Endothelial cell of umbilical vein (primary cell): Measurements from ENCODE around the gene SCIN. TPM values are rescaled to one million over a fixed set of nuclear protein-coding genes. Genes with fewer than 3 reads are reported as not detected.

Experiments
- BruUV-seq: library from RNA; stranded (reverse); fragments of 400-500 nt; replicated peaks from 2 replicates; lab custom pipeline; 2021; lab: Mats Ljungman, UMichigan
- CTCF ChIA-PET: fragments of 300-600, 350-600 bp; sonication (Branson Sonifier 250); formaldehyde crosslinking; loops from one replicate; lab custom pipeline; 2021; ENCODE audit warnings: antibody characterized with exemption, inconsistent platforms; lab: Charles Lee
- POLR2A ChIA-PET: fragments of 300-600, 350-600 bp; sonication (Branson Sonifier 250); formaldehyde crosslinking; loops from one replicate; lab custom pipeline; 2021; ENCODE audit warnings: antibody characterized with exemption, inconsistent platforms; lab: Charles Lee
- DNase-seq: peaks from one replicate; pipeline ENCODE4 v3.0.0-alpha.2; 2011; ENCODE audit warnings: low read depth, low spot score
- FAIRE-seq: peaks from 2 replicates; lab custom pipeline; 2011; peaks lifted over from hg19 to GRCh38; lab: Jason Lieb, UNC
- H2AFZ ChIP-seq: 2 replicates; pipeline ENCODE4 v1.6.0; 2012; ENCODE audit warnings: low read depth, low read length, control low read depth, inconsistent platforms
- H3K27ac ChIP-seq: 2 replicates; pipeline ENCODE4 v1.5.1; 2011; ENCODE audit warnings: low read depth, mild to moderate bottlenecking, control low read depth, low read length, moderate library complexity; ENCODE audit not compliant: insufficient read depth
- H3K27me3 ChIP-seq, 2 experiments: 2 replicates each; pipeline versions ENCODE4 v1.6.0 to v1.6.1; 2011; ENCODE audit warnings: low read length in 2 of 2, mixed read lengths in 1 of 2; ENCODE audit not compliant: control insufficient read depth in 2 of 2, insufficient read depth in 2 of 2
- H3K36me3 ChIP-seq, 2 experiments: 2 replicates in 1 of 2; 3 replicates in 1 of 2; pipeline ENCODE4 v1.5.1; 2011; ENCODE audit warnings: low read length in 2 of 2, mild to moderate bottlenecking in 1 of 2, moderate library complexity in 1 of 2; ENCODE audit not compliant: control insufficient read depth in 2 of 2, insufficient read depth in 2 of 2; ENCODE audit errors: extremely low read depth in 1 of 2
- H3K4me1 ChIP-seq: 3 replicates; pipeline ENCODE4 v1.5.1; 2011; ENCODE audit warnings: mild to moderate bottlenecking, low read length; ENCODE audit not compliant: control insufficient read depth, insufficient read depth; ENCODE audit errors: extremely low read depth
- H3K4me2 ChIP-seq: 2 replicates; pipeline ENCODE4 v1.6.1; 2011; ENCODE audit warnings: low read length, control low read depth, mixed read lengths; ENCODE audit not compliant: insufficient read depth
- H3K4me3 ChIP-seq, 3 experiments: fragments of 200-600 bp in 1 of 3; sonication (generic), shearing (Covaris generic) in 1 of 3; replicated peaks in 1 of 3; 2 replicates each; pipeline ENCODE4 v1.5.1; 2011 to 2016; ENCODE audit warnings: control low read depth in 3 of 3, low read length in 3 of 3, mild to moderate bottlenecking in 2 of 3, inconsistent platforms in 1 of 3, low read depth in 1 of 3, moderate library complexity in 1 of 3; ENCODE audit not compliant: insufficient read depth in 1 of 3
- H3K79me2 ChIP-seq: 2 replicates; pipeline ENCODE4 v1.6.0; 2012; ENCODE audit warnings: low read length, inconsistent platforms; ENCODE audit not compliant: control insufficient read depth, insufficient read depth
- H3K9ac ChIP-seq: replicated peaks from 2 replicates; pipeline ENCODE3; 2011; ENCODE audit warnings: low read length, control low read depth; ENCODE audit not compliant: insufficient read depth; ENCODE audit errors: extremely low read depth
- H3K9me1 ChIP-seq: replicated peaks from 3 replicates; pipeline ENCODE4 v1.6.0; 2011; ENCODE audit warnings: mild to moderate bottlenecking, low read length; ENCODE audit not compliant: control insufficient read depth, insufficient read depth; ENCODE audit errors: extremely low read depth
- H3K9me3 ChIP-seq: replicated peaks from 2 replicates; pipeline ENCODE4 v1.5.1; 2012; ENCODE audit warnings: low read length, inconsistent platforms; ENCODE audit not compliant: control insufficient read depth, insufficient read depth
- H4K20me1 ChIP-seq: replicated peaks from 2 replicates; pipeline ENCODE3; 2011; ENCODE audit warnings: mild to moderate bottlenecking, low read length; ENCODE audit not compliant: control insufficient read depth, insufficient read depth; ENCODE audit errors: extremely low read depth
- CTCF ChIP-seq, 2 donors: IDR thresholded peaks; 1 replicate in 1 of 2; 2 replicates in 1 of 2; pipeline ENCODE4 v1.5.1; 2011; ENCODE audit warnings: low read length in 2 of 2, mild to moderate bottlenecking in 2 of 2, moderate library complexity in 2 of 2, control low read depth in 1 of 2, inconsistent platforms in 1 of 2, low read depth in 1 of 2; ENCODE audit not compliant: insufficient read depth in 1 of 2; ENCODE audit errors: extremely low read depth in 1 of 2
- EZH2 ChIP-seq: IDR thresholded peaks from 2 replicates; pipeline ENCODE4 v1.6.1; 2012; ENCODE audit warnings: borderline replicate concordance, low read depth, mild to moderate bottlenecking, moderate library complexity, low read length, inconsistent platforms; ENCODE audit not compliant: severe bottlenecking
- FOS ChIP-seq: IDR thresholded peaks from 2 replicates; pipeline ENCODE4 v1.6.1; 2011; ENCODE audit warnings: mild to moderate bottlenecking, low read length, moderate library complexity, borderline replicate concordance; ENCODE audit not compliant: insufficient read depth
- GATA2 ChIP-seq: IDR thresholded peaks from 2 replicates; pipeline ENCODE4 v1.7.0; 2011; ENCODE audit warnings: low read depth, mild to moderate bottlenecking, moderate library complexity, mixed read lengths, low read length; ENCODE audit not compliant: insufficient read length, insufficient read depth
- JUN ChIP-seq: IDR thresholded peaks from 2 replicates; pipeline ENCODE4 v1.6.1; 2011; ENCODE audit warnings: borderline replicate concordance, low read depth; ENCODE audit not compliant: insufficient read length, insufficient read depth
- MAX ChIP-seq: IDR thresholded peaks from 2 replicates; pipeline ENCODE4 v1.6.1; 2011; ENCODE audit not compliant: insufficient read depth, insufficient read length
- MYC ChIP-seq: IDR thresholded peaks from one replicate; pipeline ENCODE4 v1.6.1; 2011; ENCODE audit warnings: mild to moderate bottlenecking, low read depth, low read length
- POLR2A ChIP-seq: IDR thresholded peaks from 2 replicates; pipeline ENCODE4 v1.6.1; 2012; ENCODE audit warnings: low read depth, mild to moderate bottlenecking, control low read depth, low read length
- POLR2AphosphoS5 ChIP-seq: IDR thresholded peaks from 2 replicates; pipeline ENCODE4 v1.6.1; 2012; ENCODE audit warnings: low read depth, mild to moderate bottlenecking, control low read depth, low read length, moderate library complexity; ENCODE audit not compliant: insufficient read depth
- dilution Hi-C: fragments of 300-500 bp; cut with MboI; formaldehyde crosslinking; loops from one replicate; pipeline ENCODE4 v1.15.0; 2019; ENCODE audit warnings: low sequenced_read_pairs; ENCODE audit not compliant: extremely low pct_ligation_motif_present
- intact Hi-C: fragments of 100-400 bp; cut with micrococcal nuclease; formaldehyde crosslinking; loops from one replicate; pipeline ENCODE4 v1.10.0; 2022
- polyA plus RNA-seq, 4 experiments: library from polyadenylated mRNA; depleted of rRNA in 3 of 4; stranded (reverse) in 3 of 4; unstranded in 1 of 4; fragments of >200 nt; gene quantifications; 2 replicates each; pipeline versions ENCODE4 v1.2.1 to v1.2.3, GENCODE V29; 2011 to 2012; ENCODE audit warnings: missing spikeins in 1 of 4
- total RNA-seq: library from RNA; stranded (reverse); gene quantifications from 2 replicates; pipeline ENCODE4 v1.2.3, GENCODE V29; 2021

SCIN gene
- total and polyA plus RNA-seq, 2 donors (not counting 3 experiments of a cell fraction or from before 2014, with no cell fraction given): 0.07 to 0.69 TPM

DNA sequence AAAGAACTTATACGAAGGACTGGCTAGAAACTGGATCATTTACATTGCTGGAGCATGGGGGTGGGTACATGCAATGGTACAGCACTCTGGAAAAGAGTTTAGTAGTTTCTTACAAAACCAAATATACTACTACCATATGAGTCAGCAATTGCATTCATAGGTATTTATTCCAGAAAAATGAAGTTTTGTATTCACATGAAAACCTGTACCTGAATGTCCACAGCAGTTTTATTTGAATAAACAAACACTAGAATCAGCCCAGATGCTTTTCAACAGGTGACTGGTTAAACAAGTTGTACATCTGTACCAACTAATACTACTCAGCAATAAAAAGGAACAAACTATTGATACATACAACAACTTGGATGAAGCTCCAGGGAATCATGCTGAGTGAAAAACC lies 3.4 kb downstream of the SCIN start:
- ChIA-PET POLR2A (no interaction called here), CTCF (no interaction called here)
- no peaks in the 10 kb centered on the region for H3K9me3 ChIP-seq
- peaks cover 9% of the 10 kb centered on the region for H3K4me1 ChIP-seq
- H4K20me1 ChIP-seq: no peaks in the 10 kb centered on the region
- H3K27me3 ChIP-seq: peaks cover 19 to 32% of the 10 kb centered on the region in 2 experiments
- H3K9ac ChIP-seq: no peak overlapping the region
- no peaks in the 10 kb centered on the region for H3K9me1 ChIP-seq
- no peak for DNase-seq
- no peak for FAIRE-seq
- H3K36me3 ChIP-seq: no peaks in the 10 kb centered on the region
- no peaks in the 10 kb centered on the region for H3K79me2 ChIP-seq
- intact Hi-C loops (no loop called here), dilution Hi-C loops (no loop called here)
- H3K27ac ChIP-seq: no peak overlapping the region
- H3K4me2 ChIP-seq: no peak overlapping the region
- no TSS peak for BruUV-seq
- no peak overlapping the region for H3K4me3 ChIP-seq
- no peak for TF ChIP-seq GATA2
- no peak for TF ChIP-seq POLR2AphosphoS5
- TF ChIP-seq FOS: no peak
- TF ChIP-seq JUN: no peak
- TF ChIP-seq MAX: no peak
- TF ChIP-seq EZH2: no peak
- TF ChIP-seq POLR2A: no peak
- TF ChIP-seq CTCF (IDR thresholded peaks at IDR 0.05; ENCODE audit: extremely low read depth in 1 of 2, insufficient read depth in 1 of 2, low read depth in 1 of 2, low read length in 2 of 2): no peak
- no peak for TF ChIP-seq MYC
- H2AFZ ChIP-seq: no peak overlapping the region
